ENCODE results near the gene ING5.
A peak's percentile ranks its signal among the peaks of the same experiment; 100 is the strongest.

ING5 gene

DNA sequence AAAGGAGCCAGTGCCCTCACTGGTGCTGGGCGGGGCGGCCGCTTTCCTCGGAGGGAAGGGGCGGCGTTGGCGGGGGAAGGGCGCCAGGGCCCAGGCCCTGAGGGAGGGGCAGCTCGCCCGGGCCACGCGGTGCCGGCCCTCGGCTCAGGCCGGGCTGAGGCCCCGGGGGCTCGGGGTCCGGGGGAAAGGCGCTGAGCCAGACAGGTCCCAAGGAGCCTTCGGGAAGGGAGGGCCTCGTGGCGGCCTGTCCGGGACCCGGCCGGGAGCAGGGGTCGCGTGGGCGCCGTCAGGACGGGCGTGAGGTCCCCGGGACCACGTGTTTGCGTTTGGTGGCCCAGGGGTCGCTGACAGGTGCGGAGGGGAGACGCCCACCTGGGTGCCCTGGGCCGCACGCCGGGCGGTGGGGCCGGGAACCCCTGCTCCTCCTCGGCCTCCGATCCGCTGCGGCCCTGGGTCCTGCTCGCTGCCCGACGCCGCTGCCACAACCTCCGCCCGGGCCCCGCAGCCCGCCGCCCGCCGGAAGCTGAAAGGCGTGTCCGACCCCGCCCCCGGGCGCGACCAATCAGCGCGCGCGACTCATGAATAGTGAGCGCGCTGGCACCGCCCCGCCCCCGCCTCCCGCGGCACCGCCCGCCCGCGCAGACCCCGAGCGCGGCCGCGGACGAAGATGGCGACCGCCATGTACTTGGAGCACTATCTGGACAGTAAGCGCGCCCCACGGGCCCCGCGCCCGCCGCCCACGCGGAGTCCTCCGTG, at the start of gene ING5:
Gene ING5 (plus strand): TSS at position 641 of the 756 bp plus-strand sequence. CDS start 27 bp downstream, at position 668.
- Histone ChIP-seq H3K27me3 (no peaks in the 10 kb centered on the region), H3K27ac (peak within 1 kb of the TSS; percentile 87), H3K4me1 (ENCODE audit: control insufficient read depth in 1 of 2, insufficient read depth in 1 of 2, low read depth in 1 of 2, low read length in 1 of 2) (peaks cover 16 to 17% of the 10 kb centered on the region in 2 experiments), H3K4me3 (ENCODE audit: low read depth in 1 of 2, low read length in 1 of 2) (peak within 1 kb of the TSS; percentile 80 to 92), H3K36me3 (peaks cover 7% of the 10 kb centered on the region), H3K9me3 (no peaks in the 10 kb centered on the region)
- TF ChIP-seq, protein P1, sequence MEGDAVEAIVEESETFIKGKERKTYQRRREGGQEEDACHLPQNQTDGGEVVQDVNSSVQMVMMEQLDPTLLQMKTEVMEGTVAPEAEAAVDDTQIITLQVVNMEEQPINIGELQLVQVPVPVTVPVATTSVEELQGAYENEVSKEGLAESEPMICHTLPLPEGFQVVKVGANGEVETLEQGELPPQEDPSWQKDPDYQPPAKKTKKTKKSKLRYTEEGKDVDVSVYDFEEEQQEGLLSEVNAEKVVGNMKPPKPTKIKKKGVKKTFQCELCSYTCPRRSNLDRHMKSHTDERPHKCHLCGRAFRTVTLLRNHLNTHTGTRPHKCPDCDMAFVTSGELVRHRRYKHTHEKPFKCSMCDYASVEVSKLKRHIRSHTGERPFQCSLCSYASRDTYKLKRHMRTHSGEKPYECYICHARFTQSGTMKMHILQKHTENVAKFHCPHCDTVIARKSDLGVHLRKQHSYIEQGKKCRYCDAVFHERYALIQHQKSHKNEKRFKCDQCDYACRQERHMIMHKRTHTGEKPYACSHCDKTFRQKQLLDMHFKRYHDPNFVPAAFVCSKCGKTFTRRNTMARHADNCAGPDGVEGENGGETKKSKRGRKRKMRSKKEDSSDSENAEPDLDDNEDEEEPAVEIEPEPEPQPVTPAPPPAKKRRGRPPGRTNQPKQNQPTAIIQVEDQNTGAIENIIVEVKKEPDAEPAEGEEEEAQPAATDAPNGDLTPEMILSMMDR (IDR thresholded peaks at IDR 0.05) = no peak

DNA sequence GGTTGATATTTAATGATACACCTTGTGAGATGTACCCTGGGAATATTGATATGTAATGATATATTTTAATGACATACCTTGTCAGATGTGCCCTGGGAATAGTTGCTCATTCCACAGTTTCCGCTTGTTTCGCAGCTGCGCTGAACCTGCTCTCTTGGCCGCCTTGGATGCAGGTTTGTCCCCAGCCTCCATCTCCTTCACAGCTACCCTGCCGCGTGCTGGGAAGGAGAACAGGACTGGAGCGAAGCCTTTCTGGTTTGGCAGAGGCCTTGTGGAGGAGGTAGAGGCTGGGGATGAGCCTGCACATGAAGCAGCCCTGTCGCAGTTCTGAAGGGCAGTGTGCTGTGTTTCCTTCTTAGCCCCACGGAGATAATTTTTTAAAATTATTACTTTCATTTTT, 49.7 kb upstream of the ING5 start:
- H3K4me1 ChIP-seq (ENCODE audit: control insufficient read depth in 1 of 2, insufficient read depth in 1 of 2, low read depth in 1 of 2, low read length in 1 of 2) = no peaks in the 10 kb centered on the region
- no peaks in the 10 kb centered on the region for H3K27me3 ChIP-seq
- H3K4me3 ChIP-seq (ENCODE audit: low read depth in 1 of 2, low read length in 1 of 2) = no peak overlapping the region
- no peak overlapping the region for H3K27ac ChIP-seq
- peaks cover 64% of the 10 kb centered on the region for H3K36me3 ChIP-seq
- H3K9me3 ChIP-seq = no peaks in the 10 kb centered on the region
- TF ChIP-seq, protein P1 (IDR thresholded peaks at IDR 0.05) = no peak

DNA sequence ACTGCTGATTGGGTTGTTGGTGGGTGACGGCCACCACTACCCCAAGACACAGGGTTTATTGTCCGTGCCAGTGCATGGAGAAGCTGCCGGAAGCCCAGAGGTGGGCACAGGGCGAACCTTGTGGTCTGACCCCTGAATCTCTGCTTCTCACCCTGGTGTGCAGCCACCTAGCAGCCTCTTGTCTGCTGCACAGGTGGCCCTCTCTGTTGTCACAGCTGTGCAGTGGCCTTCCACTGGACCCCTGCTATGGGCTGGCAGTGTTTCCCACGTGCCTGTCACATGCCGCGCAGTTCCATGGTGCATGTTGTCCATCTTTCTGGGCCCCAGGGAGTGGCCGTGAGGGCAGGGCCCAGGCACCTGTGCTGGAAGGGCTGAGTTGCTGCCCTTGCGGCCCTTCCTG, 49.1 kb upstream of the ING5 start:
- TF ChIP-seq, protein P1 (IDR thresholded peaks at IDR 0.05) = no peak

DNA sequence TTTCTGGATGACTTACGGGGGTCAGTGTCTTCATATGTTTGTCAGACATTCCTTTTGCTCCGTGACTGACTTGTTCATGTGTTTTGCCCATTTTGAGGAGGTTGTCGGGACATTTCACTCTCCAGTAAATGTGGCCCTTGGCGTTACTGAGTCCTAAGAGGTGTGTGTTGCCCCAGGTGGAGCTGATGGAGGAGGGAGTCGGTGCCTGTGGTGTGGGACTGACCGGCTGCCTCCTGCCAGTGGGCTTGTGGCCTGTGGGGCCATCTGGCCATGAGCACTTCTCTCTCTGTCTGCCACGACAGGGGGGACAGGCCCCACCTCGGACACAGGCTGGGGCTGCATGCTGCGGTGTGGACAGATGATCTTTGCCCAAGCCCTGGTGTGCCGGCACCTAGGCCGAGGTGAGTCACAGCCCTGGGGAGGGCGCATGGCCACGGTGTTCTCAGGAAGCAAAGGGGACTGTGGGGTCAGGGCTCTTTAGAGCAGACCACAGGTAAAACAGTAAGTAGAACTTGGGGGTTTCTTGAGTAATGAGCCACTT, 48.6 kb upstream of the ING5 start:
- TF ChIP-seq, protein P1 (IDR thresholded peaks at IDR 0.05) = no peak
- Histone ChIP-seq H3K9me3 (no peaks in the 10 kb centered on the region), H3K4me3 (ENCODE audit: low read depth in 1 of 2, low read length in 1 of 2) (no peak overlapping the region), H3K27ac (no peak overlapping the region), H3K4me1 (ENCODE audit: control insufficient read depth in 1 of 2, insufficient read depth in 1 of 2, low read depth in 1 of 2, low read length in 1 of 2) (no peaks in the 10 kb centered on the region), H3K27me3 (no peaks in the 10 kb centered on the region), H3K36me3 (peaks cover 75% of the 10 kb centered on the region)

More for the DNA sequence above, 49.1 kb upstream of the ING5 start:
- Histone ChIP-seq H3K9me3 (no peaks in the 10 kb centered on the region), H3K36me3 (peaks cover 69% of the 10 kb centered on the region), H3K4me1 (ENCODE audit: control insufficient read depth in 1 of 2, insufficient read depth in 1 of 2, low read depth in 1 of 2, low read length in 1 of 2) (no peaks in the 10 kb centered on the region), H3K27ac (no peak overlapping the region), H3K4me3 (ENCODE audit: low read depth in 1 of 2, low read length in 1 of 2) (no peak overlapping the region), H3K27me3 (no peaks in the 10 kb centered on the region)

DNA sequence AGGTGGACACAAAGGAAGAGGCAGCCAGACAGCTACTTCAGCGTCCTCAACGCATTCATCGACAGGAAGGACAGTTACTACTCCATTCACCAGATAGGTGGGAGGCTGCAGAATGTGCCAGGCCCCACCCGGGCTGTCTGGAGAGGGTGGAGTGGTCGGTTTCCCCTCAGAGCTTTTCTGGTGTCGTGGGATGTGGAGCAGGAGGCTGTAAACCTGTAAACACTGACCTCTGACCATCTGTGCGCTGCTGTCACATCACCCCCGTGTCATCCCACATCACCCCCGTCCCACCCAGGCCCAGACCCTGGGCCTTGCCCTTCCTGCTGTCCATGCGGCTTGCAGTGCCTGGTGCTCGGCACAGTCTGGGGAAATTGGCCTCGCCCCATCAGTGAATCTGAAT, 47.3 kb upstream of the ING5 start:
- TF ChIP-seq, protein P1 (IDR thresholded peaks at IDR 0.05) = no peak
- no peaks in the 10 kb centered on the region for H3K9me3 ChIP-seq
- H3K4me3 ChIP-seq (ENCODE audit: low read depth in 1 of 2, low read length in 1 of 2) = no peak overlapping the region
- H3K27ac ChIP-seq = no peak overlapping the region
- H3K27me3 ChIP-seq = no peaks in the 10 kb centered on the region
- H3K4me1 ChIP-seq (ENCODE audit: control insufficient read depth in 1 of 2, insufficient read depth in 1 of 2, low read depth in 1 of 2, low read length in 1 of 2) = no peaks in the 10 kb centered on the region
- peaks cover 88% of the 10 kb centered on the region for H3K36me3 ChIP-seq

All from neutrophil (primary cell).